Measurements from ENCODE around the gene CAMK4. TPM values are rescaled to one million over a fixed set of nuclear protein-coding genes. Genes with fewer than 3 reads are reported as not detected.

CAMK4 gene
- total RNA-seq, 1 experiment from 2014 or later: 10.2 TPM

GRCh38 chr5:111183064-111183463 is 41.1 kb upstream of the CAMK4 start:
- H3K4me2 ChIP-seq (ENCODE audit: low read length): no peak overlapping the region
- no peaks in the 10 kb centered on the region for H3K4me1 ChIP-seq (ENCODE audit: control insufficient read depth in 1 of 2, insufficient read depth in 2 of 2, low read length in 2 of 2)
- no peak overlapping the region for H3K9ac ChIP-seq (ENCODE audit: low read length)
- no peaks in the 10 kb centered on the region for H4K20me1 ChIP-seq (ENCODE audit: insufficient read depth)
- POLR2A ChIA-PET: no interaction called here
- no peak overlapping the region for H3K4me3 ChIP-seq (replicated peaks in 1 of 2; ENCODE audit: low read depth in 1 of 2, low read length in 2 of 2)
- BruUV-seq (replicated peaks): no TSS peak
- ATAC-seq: no peak
- no peaks in the 10 kb centered on the region for H3K27me3 ChIP-seq (ENCODE audit: insufficient read depth, low read length)
- CTCF ChIA-PET: no interaction called here
- intact Hi-C loops (cut with micrococcal nuclease): no loop called here
- no peaks in the 10 kb centered on the region for H3K79me2 ChIP-seq (ENCODE audit: insufficient read depth, low read length)
- RAD21 ChIA-PET (ENCODE audit: low non-redundant PET in 1 of 2, low total read pairs in 2 of 2, uncharacterized antibody in 2 of 2, unreplicated experiment in 2 of 2): no interaction called here
- no peak overlapping the region for H2AFZ ChIP-seq (ENCODE audit: low read depth, low read length, poor library complexity, severe bottlenecking)
- H3K36me3 ChIP-seq (ENCODE audit: control insufficient read depth in 1 of 2, insufficient read depth in 2 of 2, low read length in 2 of 2): no peaks in the 10 kb centered on the region
- no peak for DNase-seq (ENCODE audit: low read depth, low spot score)
- TF ChIP-seq CEBPB (IDR thresholded peaks at IDR 0.05; ENCODE audit: low read depth) (no peak), CTCF (IDR thresholded peaks at IDR 0.05 in 2 of 3, conservative IDR thresholded peaks at IDR 0.05 in 1 of 3; ENCODE audit: borderline replicate concordance in 1 of 3, insufficient read depth in 1 of 3, low read depth in 2 of 3, low read length in 2 of 3) (no peak), ELF1 (IDR thresholded peaks at IDR 0.05; ENCODE audit: borderline replicate concordance, low read depth) (no peak), EGR1 (IDR thresholded peaks at IDR 0.05; ENCODE audit: low read depth) (no peak), RAD21 (IDR thresholded peaks at IDR 0.05; ENCODE audit: low read depth) (no peak), ZNF274 (IDR thresholded peaks at IDR 0.05; ENCODE audit: low read depth, low read length) (no peak), CBX3 (IDR thresholded peaks at IDR 0.05; ENCODE audit: low read depth) (no peak), REST (IDR thresholded peaks at IDR 0.05; ENCODE audit: low read depth) (no peak)
- H3K9me3 ChIP-seq (ENCODE audit: control insufficient read depth in 1 of 2, insufficient read depth in 1 of 2, low read depth in 1 of 2, low read length in 2 of 2): no peaks in the 10 kb centered on the region
- H3K9me2 ChIP-seq (ENCODE audit: insufficient read depth): no peaks in the 10 kb centered on the region
- no peak overlapping the region for H3K27ac ChIP-seq (ENCODE audit: low read depth, low read length)

Data from HCT116 (cell line).